ENCODE results near the gene ARF5.

ARF5 gene

GRCh38 chr7:127584648-127585043 lies 3.6 kb upstream of the ARF5 start:
- peak overlapping the region; percentile 88 for H3K4me3 ChIP-seq (ENCODE audit: low read length)
- H3K9ac ChIP-seq (ENCODE audit: low read length): peak overlapping the region; percentile 68
- peaks cover 20% of the 10 kb centered on the region for H3K36me3 ChIP-seq (replicated peaks; ENCODE audit: low read depth, low read length)
- no peak for TF ChIP-seq CTCF (IDR thresholded peaks at IDR 0.05; ENCODE audit: low read depth, low read length)
- TF ChIP-seq EZH2phosphoT487 (IDR thresholded peaks at IDR 0.05; ENCODE audit: low read depth): no peak
- H3K27me3 ChIP-seq (ENCODE audit: low read depth, low read length): no peaks in the 10 kb centered on the region
- H3K4me1 ChIP-seq (ENCODE audit: low read length): peaks cover 22% of the 10 kb centered on the region
- no peaks in the 10 kb centered on the region for H3K9me3 ChIP-seq (ENCODE audit: insufficient read depth, low read length)
- H2AFZ ChIP-seq (ENCODE audit: low read depth, low read length): no peak overlapping the region
- H3K79me2 ChIP-seq (ENCODE audit: low read length): peaks cover 36% of the 10 kb centered on the region
- H4K20me1 ChIP-seq (ENCODE audit: insufficient read depth, low read length): 0 out of 2 replicates have a peak, but pooled peaks cover 10% of the 10 kb centered on the region
- H3K4me2 ChIP-seq (ENCODE audit: low read length): peak overlapping the region; percentile 72
- H3K27ac ChIP-seq (ENCODE audit: low read length): no peak overlapping the region

GRCh38 chr7:127585044-127585953 lies 2.9 kb upstream of the ARF5 start, which contains the start of gene GCC1:
GCC1 (minus strand) TSS chr7:127585596; CDS start chr7:127585182, 414 bp downstream.
- H4K20me1 ChIP-seq (ENCODE audit: insufficient read depth, low read length): 0 out of 2 replicates have a peak, but pooled peaks cover 8% of the 10 kb centered on the region
- peak within 1 kb of the TSS; percentile 72 for H3K4me2 ChIP-seq (ENCODE audit: low read length)
- TF ChIP-seq CTCF (IDR thresholded peaks at IDR 0.05; ENCODE audit: low read depth, low read length) (no peak), EZH2phosphoT487 (IDR thresholded peaks at IDR 0.05; ENCODE audit: low read depth) (no peak)
- H3K27me3 ChIP-seq (ENCODE audit: low read depth, low read length): no peaks in the 10 kb centered on the region
- no peaks in the 10 kb centered on the region for H3K9me3 ChIP-seq (ENCODE audit: insufficient read depth, low read length)
- H3K4me3 ChIP-seq (ENCODE audit: low read length): peak within 1 kb of the TSS; percentile 88
- H3K9ac ChIP-seq (ENCODE audit: low read length): peak within 1 kb of the TSS; percentile 68
- H3K27ac ChIP-seq (ENCODE audit: low read length): no peak within 1 kb of the TSS
- H3K79me2 ChIP-seq (ENCODE audit: low read length): peaks cover 36% of the 10 kb centered on the region
- H3K36me3 ChIP-seq (replicated peaks; ENCODE audit: low read depth, low read length): peaks cover 23% of the 10 kb centered on the region
- peak within 1 kb of the TSS; percentile 73; the same call in 1 of the 2 replicates for H2AFZ ChIP-seq (ENCODE audit: low read depth, low read length)
- H3K4me1 ChIP-seq (ENCODE audit: low read length): peaks cover 22% of the 10 kb centered on the region

GRCh38 chr7:127586346-127586745 lies 1.9 kb upstream of the ARF5 start:
- Histone ChIP-seq H4K20me1 (ENCODE audit: insufficient read depth, low read length) (0 out of 2 replicates have a peak, but pooled peaks cover 8% of the 10 kb centered on the region), H3K27me3 (ENCODE audit: low read depth, low read length) (no peaks in the 10 kb centered on the region), H3K4me1 (ENCODE audit: low read length) (peaks cover 22% of the 10 kb centered on the region), H3K9ac (ENCODE audit: low read length) (no peak overlapping the region), H3K4me2 (ENCODE audit: low read length) (no peak overlapping the region; the same call in 1 of the 2 replicates), H3K27ac (ENCODE audit: low read length) (no peak overlapping the region), H3K4me3 (ENCODE audit: low read length) (no peak overlapping the region), H3K79me2 (ENCODE audit: low read length) (peaks cover 36% of the 10 kb centered on the region), H3K9me3 (ENCODE audit: insufficient read depth, low read length) (no peaks in the 10 kb centered on the region), H3K36me3 (replicated peaks; ENCODE audit: low read depth, low read length) (peaks cover 28% of the 10 kb centered on the region), H2AFZ (ENCODE audit: low read depth, low read length) (no peak overlapping the region)
- TF ChIP-seq CTCF (IDR thresholded peaks at IDR 0.05; ENCODE audit: low read depth, low read length) (no peak), EZH2phosphoT487 (IDR thresholded peaks at IDR 0.05; ENCODE audit: low read depth) (no peak)

- Histone ChIP-seq H3K4me1 (ENCODE audit: low read length) (peaks cover 22% of the 10 kb centered on the region), H3K27me3 (ENCODE audit: low read depth, low read length) (no peaks in the 10 kb centered on the region), H3K9me3 (ENCODE audit: insufficient read depth, low read length) (no peaks in the 10 kb centered on the region), H3K4me3 (ENCODE audit: low read length) (peak overlapping the region; percentile 96), H3K36me3 (replicated peaks; ENCODE audit: low read depth, low read length) (peaks cover 21% of the 10 kb centered on the region), H3K4me2 (ENCODE audit: low read length) (peak overlapping the region; percentile 75), H3K79me2 (ENCODE audit: low read length) (peaks cover 36% of the 10 kb centered on the region), H3K9ac (ENCODE audit: low read length) (peak overlapping the region; percentile 73), H3K27ac (ENCODE audit: low read length) (no peak overlapping the region), H2AFZ (ENCODE audit: low read depth, low read length) (peak overlapping the region; percentile 34; the same call in 1 of the 2 replicates), H4K20me1 (ENCODE audit: insufficient read depth, low read length) (0 out of 2 replicates have a peak, but pooled peaks cover 8% of the 10 kb centered on the region)
- no peak for TF ChIP-seq CTCF (IDR thresholded peaks at IDR 0.05; ENCODE audit: low read depth, low read length)
- no peak for TF ChIP-seq EZH2phosphoT487 (IDR thresholded peaks at IDR 0.05; ENCODE audit: low read depth)
Observed at GRCh38 chr7:127587663-127588018, 570 bp upstream of the ARF5 start.
